HG03432 (cell line): ENCODE results near the gene LMNTD2.
A peak's percentile ranks its signal among the peaks of the same experiment; 100 is the strongest.
"Not testable (repeated sequence)": the region's sequence is repeated elsewhere in the genome, so short reads cannot be mapped to it uniquely, and the experiment has no call there.

Source experiments
- ATAC-seq: cut with Tn5 transposase; IDR thresholded peaks from one replicate; pipeline ENCODE4 v1.9.1; 2021; ENCODE audit warnings: mild to moderate bottlenecking, moderate library complexity; ENCODE audit not compliant: unreplicated experiment

The LMNTD2 gene

DNA sequence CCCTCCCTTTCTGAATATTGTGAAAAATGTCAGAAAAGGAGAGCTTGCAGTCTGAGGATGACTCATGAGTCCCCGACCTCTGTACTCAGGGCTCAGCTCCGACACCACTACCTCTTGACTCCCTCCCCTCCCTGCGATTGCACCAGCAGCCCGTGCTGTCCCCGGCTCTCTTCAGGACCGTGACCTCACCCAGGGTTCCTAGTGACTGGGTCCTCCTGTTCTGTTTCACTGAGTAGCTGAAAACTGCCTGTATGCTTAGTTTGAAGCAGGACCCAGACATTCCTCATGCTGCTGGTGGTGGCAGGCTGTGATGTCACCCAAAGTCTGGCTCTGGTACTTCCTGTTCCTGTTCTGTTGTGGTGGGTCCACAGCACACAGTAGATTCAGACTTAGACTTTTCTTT, 27.4 kb upstream of the LMNTD2 start:
- ATAC-seq = no peak

DNA sequence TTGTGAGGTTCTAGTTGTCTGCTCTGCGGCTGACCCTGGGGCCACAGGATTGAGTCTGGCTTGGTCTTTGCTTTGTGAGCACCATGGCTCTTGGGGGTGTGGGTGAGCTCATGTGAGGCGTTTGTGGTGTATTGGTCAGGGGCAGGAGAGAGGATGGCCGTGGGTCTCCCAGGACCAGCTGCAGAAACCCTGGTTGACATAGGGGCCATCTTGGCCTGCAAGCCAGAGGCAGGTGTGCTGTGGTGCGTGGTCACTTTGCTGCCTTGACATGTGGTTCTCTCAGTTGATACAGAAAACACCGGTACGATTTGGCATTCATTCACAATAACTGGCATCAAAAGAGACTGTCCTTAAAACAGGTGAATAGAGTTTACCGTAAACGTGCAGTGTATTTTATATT, 27.0 kb upstream of the LMNTD2 start:
- ATAC-seq = no peak

- no peak for ATAC-seq
Measured at GRCh38 chr11:586376-587316, 26.1 kb upstream of the LMNTD2 start.

GRCh38 chr11:584287-584686, 23.7 kb upstream of the LMNTD2 start:
- no peak for ATAC-seq

DNA sequence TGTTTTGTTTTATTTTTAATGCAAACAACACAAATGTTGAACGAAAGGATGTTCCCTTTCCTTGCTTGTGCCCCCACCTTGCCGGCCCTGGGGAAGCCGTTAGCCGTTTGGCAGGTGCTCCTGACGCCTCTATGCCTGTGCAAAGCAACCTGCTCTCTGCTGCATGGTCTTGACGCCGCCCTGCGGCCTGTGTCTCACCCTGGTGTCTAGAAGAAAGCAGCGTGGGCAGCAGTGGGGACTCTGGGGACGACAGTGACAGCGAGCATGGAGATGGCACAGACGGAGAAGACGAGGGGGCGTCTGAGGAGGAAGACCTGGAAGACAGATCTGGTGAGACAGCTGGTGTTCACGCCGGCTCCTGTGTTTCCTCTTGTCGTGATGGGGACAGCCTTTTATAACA, 21.2 kb upstream of the LMNTD2 start:
- ATAC-seq = no peak

DNA sequence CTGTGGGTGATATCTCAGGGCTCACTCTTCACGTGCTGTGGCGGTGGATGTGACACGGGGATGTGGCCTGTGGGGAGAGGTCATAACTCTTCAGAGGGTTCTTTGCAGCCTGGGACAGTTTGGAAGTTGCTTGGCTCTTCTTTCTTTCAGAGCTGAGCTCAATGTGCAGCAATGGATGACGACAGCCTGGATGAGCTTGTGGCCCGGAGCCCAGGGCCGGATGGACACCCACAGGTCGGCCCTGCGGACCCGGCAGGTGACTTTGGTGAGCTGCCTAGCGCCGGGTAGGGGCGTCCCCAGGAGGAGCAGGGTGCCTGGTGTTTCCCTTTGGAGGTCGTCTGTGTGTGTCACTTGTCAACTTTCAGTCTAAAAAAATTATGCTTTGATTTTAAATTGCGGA, 20.8 kb upstream of the LMNTD2 start:
- ATAC-seq = no peak

- no peak for ATAC-seq
Measured at GRCh38 chr11:579830-580601, 19.5 kb upstream of the LMNTD2 start.

- no peak for ATAC-seq
Measured at GRCh38 chr11:578276-579035, 17.9 kb upstream of the LMNTD2 start.

DNA sequence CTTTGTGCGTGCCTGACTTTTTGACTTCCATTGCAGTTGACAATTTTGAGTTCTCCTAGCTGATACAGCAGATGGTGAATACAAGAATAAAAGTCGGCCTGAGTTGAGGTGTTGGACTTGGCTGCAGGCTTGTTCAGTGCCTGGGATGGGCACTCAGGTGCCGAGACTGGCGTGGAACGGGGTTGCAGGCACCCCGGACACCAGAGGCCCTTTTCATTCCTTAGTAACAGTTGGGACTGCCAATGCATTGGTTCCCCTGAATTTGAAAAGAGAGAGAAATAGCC, 17.0 kb upstream of the LMNTD2 start:
- ATAC-seq = no peak

DNA sequence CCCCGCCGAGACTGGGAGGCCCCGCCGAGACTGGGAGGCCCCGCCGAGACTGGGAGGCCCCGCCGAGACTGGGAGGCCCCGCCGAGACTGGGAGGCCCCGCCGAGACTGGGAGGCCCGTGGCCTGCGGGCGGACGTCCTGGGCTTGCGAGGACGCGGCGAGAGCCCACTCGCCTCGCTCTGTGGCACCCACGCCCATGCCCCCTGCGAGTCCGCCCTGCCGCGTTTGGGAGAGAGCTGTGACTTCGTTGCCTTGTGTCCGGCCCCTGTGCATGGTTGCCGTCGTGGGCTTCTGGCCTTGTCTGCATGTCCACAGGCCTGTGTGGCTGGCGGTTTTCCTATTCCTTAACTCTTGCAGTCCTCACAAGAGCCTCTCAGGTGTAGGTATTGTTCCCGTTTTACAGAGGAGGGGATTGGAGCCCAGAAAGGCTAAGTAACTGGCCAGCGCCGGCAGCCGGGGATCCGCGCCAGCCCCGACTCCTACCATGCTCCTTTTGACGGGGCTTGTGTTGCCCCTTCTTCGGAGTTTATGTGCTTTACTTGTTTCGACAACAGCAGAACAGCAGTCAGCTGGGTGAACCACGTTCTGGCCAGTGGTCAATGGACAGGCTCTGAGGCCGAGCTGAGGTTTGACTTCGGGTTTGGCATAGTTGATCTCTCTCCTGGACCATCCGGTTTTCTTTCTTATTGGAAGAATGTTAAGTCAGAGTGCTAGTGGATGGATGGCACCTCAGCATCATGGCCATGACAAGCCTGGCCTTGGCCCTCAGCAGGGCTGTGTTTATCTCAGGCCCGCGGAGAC, 16.5 kb upstream of the LMNTD2 start:
- ATAC-seq = no peak

DNA sequence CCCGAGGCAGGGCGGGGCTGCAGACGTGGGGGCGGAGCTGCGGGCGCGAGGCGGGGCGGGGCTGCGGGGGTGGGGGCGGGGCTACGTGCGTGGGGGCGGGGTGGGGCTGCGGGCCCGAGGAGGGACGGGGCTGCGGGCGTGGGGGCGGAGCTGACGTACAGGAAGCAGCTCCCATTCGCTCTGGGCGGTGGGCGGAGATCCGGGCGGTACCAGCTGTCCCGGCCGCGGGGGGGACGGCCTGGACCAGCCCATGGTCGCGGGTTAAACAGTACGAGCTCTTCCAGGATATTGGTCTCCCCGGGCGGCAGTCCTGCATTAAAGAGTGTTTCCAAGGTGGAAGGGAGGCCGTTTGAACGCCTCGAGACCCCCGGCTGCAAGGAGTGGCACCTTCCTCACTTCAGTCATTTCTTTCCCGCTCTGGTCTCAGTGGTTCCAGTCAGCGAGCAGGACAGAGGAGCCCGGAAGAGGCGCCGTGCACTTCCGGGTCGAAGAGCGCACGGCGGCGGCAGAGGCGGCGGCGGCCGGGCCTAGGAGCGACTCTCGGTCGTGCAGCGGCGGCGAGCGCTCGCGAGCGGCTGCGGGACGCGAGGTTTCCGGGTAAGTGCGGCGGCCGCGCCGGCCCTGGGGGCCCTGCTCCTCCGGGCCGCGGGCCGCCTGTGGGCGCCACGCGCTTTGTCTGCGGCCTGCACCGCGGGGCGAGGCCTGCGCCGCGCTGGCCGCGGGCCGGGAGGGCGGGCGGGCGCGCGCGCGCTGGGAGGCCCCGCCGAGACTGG, 15.6 kb upstream of the LMNTD2 start, which contains the start of gene PHRF1:
TSS of gene PHRF1 (plus strand) at position 475 of the 773 bp plus-strand sequence. CDS start 5,043 bp downstream, outside the sequence.
- ATAC-seq = peak; percentile 83

DNA sequence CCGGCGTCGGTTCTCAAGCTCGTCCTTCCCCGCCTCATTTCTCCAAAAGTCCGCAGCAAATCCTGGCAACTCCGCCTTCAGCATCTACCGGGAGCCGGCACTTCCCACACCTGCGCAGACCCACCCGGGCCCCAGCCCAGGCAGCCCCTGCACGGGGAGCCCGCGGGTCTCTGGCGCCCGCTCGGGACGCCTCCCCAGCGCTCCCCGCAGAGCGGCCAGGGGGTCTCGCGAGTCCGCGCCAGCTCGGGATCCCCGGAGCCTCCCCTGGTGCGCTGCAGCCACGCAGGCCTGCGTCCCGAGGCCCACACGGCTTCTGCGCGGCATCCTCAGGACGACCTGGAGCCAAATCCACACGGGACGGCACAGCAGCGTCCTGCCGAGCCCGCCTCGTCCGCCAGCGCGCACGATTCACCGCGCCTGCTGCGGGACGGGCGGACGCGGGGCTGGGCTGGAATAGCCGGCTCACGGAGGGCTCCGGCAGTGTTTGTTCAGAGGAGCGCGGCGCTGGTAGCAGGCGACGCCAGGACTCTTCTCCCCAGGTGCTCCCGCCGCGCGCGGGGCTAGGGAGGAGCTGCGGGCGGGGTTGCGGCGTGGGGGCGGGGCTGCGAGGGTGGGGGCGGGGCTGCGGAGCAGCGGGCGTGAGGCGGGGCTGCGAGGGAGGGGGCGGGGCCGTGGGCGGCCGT, 14.9 kb upstream of the LMNTD2 start:
- ATAC-seq = peak; percentile 34

DNA sequence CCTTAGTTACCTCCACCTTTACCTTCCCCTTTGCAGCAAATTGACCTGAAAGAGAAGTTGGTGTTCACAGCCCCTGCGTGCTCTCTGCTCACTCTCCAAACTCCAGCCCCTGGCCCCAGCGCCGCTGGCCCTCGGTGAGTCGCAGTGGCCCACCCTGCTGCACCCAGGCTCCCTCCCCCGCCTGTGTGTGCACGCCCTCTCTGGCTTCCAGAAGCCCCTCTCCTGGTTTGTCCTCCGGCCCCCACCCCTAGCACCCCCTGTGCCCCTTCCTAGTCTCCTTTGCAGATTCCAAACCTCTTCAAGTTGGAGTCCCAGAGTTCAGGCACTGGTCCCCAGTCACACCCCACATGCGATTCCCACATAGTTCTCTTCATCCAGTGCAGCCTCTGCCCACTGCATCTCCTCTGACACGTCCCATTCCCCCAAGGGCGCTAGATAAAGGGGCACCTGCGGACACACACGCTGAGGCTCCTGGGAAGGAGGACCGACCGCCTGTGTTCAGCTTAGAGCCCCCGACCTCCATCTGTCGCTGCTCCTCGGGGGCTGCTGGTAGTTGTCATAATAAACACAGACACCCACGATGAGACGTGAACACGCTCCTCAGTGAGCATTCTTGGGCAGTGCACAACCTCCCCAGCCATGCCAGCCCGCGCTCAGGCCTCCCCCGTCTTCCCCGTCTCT, 14.2 kb upstream of the LMNTD2 start:
- ATAC-seq = no peak

DNA sequence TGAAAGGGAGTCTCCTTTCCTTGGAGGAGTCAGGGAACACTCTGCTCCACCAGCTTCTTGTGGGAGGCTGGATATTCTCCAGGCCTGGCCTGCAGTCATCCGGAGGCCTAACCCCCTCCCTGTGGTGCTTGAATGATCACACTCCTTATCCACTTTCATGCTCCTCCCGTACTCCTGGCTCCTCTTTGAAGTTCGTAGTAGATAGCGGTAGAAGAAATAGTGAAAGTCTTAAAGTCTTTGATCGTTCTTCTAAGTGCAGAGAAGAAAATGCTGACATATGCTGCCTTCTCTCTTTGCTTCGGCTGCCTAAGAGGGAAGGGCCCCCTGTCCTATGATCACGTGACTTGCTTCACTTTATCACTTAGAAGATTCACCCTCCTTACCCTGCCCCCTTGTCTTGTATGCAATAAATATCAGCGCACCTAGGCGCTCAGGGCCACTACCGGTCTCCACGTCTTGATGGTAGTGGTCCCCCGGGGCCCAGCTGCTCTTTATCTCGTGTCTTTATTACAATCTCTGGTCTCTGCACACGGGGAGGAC, 13.6 kb upstream of the LMNTD2 start:
- not testable (repeated sequence) for ATAC-seq

DNA sequence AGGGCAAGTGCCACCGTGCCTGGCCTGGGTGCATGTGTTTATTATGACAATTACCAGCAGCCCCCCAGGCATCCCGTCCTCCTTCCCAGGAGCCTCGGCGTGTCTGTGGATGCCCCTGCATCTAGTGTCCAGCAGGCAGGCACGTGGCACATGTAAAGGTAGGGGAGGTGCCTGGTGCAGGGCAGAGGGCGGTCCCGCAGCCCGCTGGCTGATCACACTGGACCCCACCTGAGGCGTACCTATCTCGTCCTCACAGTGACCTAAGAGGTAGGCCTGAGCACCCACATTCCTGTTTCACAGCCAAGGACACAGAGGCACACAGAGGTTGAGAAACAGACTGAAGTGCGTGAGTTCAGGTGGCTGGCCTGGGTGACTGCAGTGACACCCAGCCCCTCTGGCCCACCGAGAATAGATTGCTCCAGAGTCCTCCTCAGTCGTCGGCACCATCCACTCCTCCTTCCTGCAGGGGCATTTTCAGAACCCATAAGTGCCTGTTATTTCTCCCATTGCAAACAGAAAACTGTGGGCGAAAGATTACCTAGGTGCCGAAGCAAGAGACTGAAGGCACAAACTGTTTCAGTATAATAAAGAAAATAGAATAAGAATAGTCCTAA, 12.7 kb upstream of the LMNTD2 start:
- no peak for ATAC-seq

DNA sequence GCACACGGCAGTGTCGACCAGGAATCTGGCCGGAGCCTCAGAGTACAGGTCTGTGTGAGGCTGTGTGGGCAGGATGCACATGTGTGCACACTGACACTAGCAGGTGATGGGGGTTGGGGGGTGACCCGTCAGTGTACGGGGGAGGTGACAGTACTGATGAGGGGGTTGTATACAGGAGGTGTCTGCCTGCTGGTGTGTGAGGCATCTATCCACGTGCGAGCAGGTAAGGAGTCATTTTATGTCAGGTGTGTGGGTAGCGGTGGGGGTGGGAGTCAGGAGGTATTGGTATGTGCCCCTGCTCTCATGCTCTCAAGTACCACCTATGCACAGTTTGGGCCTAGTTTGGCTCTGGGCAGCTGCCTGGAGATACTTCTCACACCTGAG, 11.3 kb upstream of the LMNTD2 start:
- ATAC-seq = no peak

GRCh38 chr11:569158-569885, 8.8 kb upstream of the LMNTD2 start:
- no peak for ATAC-seq
